SK-N-SH (cell line): ENCODE data around the gene TPCN2. TPM values are rescaled to one million over a fixed set of nuclear protein-coding genes. Genes with fewer than 3 reads are reported as not detected.

ENCODE experiments used
- CTCF ChIA-PET: fragments of 300-600, 350-600 bp; formaldehyde crosslinking; extraction: SDS; loops from one replicate; lab custom pipeline; 2021; lab: Yijun Ruan, JAX
- POLR2A ChIA-PET: fragments of 350-600 bp; sonication (Branson Sonifier 250); formaldehyde crosslinking; extraction: SDS; loops from one replicate; lab custom pipeline; 2020; ENCODE audit warnings: antibody characterized with exemption, inconsistent platforms; lab: Yijun Ruan, JAX
- DNase-seq: peaks from one replicate; pipeline ENCODE4 v3.0.0; 2012
- H2AFZ ChIP-seq: fragments of 200-600 bp; sonication (generic); 2 replicates; pipeline ENCODE4 v1.8.1; 2016; ENCODE audit warnings: antibody characterized with exemption, mild to moderate bottlenecking, low read depth
- H3F3A ChIP-seq: fragments of 200-600 bp; sonication (generic); replicated peaks from 2 replicates; pipeline ENCODE3; 2016; ENCODE audit warnings: antibody characterized with exemption, mild to moderate bottlenecking; ENCODE audit not compliant: insufficient read depth
- H3K27ac ChIP-seq, 2 experiments: fragments of 200-500 bp in 1 of 2; fragments of 200-600 bp in 1 of 2; sonication (Bioruptor generic) in 1 of 2; sonication (generic), shearing (Covaris generic) in 1 of 2; 2 replicates each; pipeline versions ENCODE4 v1.5.1 to v1.6.1; 2014 to 2016; ENCODE audit warnings: low read depth in 2 of 2, inconsistent platforms in 1 of 2, low read length in 1 of 2, mild to moderate bottlenecking in 1 of 2, mixed read lengths in 1 of 2
- H3K27me3 ChIP-seq: fragments of 200-600 bp; sonication (generic), shearing (Covaris generic); 2 replicates; pipeline ENCODE4 v1.6.1; 2016; ENCODE audit warnings: mixed run types; ENCODE audit not compliant: insufficient read depth
- H3K36me3 ChIP-seq, 2 experiments: fragments of 200-500 bp in 1 of 2; fragments of 200-600 bp in 1 of 2; sonication (Bioruptor generic) in 1 of 2; sonication (generic) in 1 of 2; replicated peaks in 1 of 2; 2 replicates each; pipeline versions ENCODE3 to v1.5.1; 2014 to 2016; ENCODE audit warnings: low read length in 1 of 2, mild to moderate bottlenecking in 1 of 2; ENCODE audit not compliant: insufficient read depth in 2 of 2, control insufficient read depth in 1 of 2
- H3K4me1 ChIP-seq, 2 experiments: fragments of 200-500 bp in 1 of 2; fragments of 200-600 bp in 1 of 2; sonication (Bioruptor generic) in 1 of 2; sonication (generic), shearing (Covaris generic) in 1 of 2; 2 replicates each; pipeline versions ENCODE4 v1.5.1 to v1.6.1; 2014 to 2016; ENCODE audit warnings: low read depth in 1 of 2, low read length in 1 of 2, mixed run types in 1 of 2; ENCODE audit not compliant: insufficient read depth in 2 of 2, control insufficient read depth in 1 of 2
- H3K4me2 ChIP-seq: fragments of 200-600 bp; sonication (generic), shearing (Covaris generic); 2 replicates; pipeline ENCODE4 v1.6.1; 2017; ENCODE audit warnings: mixed run types
- H3K4me3 ChIP-seq, 2 experiments: fragments of 200-500 bp in 1 of 2; fragments of 200-600 bp in 1 of 2; sonication (Bioruptor generic) in 1 of 2; sonication (generic), shearing (Covaris generic) in 1 of 2; 2 replicates each; pipeline versions ENCODE4 v1.5.1 to v1.8.1; 2014 to 2016; ENCODE audit warnings: low read depth in 2 of 2, inconsistent platforms in 1 of 2, low read length in 1 of 2, mild to moderate bottlenecking in 1 of 2, mixed read lengths in 1 of 2, moderate library complexity in 1 of 2
- H3K79me2 ChIP-seq: fragments of 200-600 bp; sonication (generic); 2 replicates; pipeline ENCODE4 v1.8.1; 2017; ENCODE audit warnings: mild to moderate bottlenecking; ENCODE audit not compliant: insufficient read depth
- H3K9ac ChIP-seq: fragments of 200-600 bp; sonication (generic); 2 replicates; pipeline ENCODE4 v1.6.1; 2017; ENCODE audit warnings: mixed run types
- H3K9me2 ChIP-seq: fragments of 200-600 bp; sonication (generic); 2 replicates; pipeline ENCODE4 v1.6.1; 2017; ENCODE audit warnings: mixed run types
- H3K9me3 ChIP-seq: fragments of 200-600 bp; sonication (generic); 2 replicates; pipeline ENCODE4 v1.6.1; 2017; ENCODE audit warnings: mixed run types, mild to moderate bottlenecking, moderate library complexity
- H4K20me1 ChIP-seq: fragments of 200-600 bp; sonication (generic); 2 replicates; pipeline ENCODE4 v1.6.1; 2017; ENCODE audit warnings: mild to moderate bottlenecking, mixed run types; ENCODE audit not compliant: insufficient read depth
- CHD2 ChIP-seq: fragments of 150-350 bp; IDR thresholded peaks from 2 replicates; pipeline ENCODE4 v1.6.1; 2018; ENCODE audit warnings: low read length; ENCODE audit not compliant: partially characterized antibody
- EP300 ChIP-seq, 2 experiments: IDR thresholded peaks; 2 replicates each; pipeline versions ENCODE4 v1.4.0 to v1.6.1; 2012; ENCODE audit warnings: borderline replicate concordance in 1 of 2, low read depth in 1 of 2, low read length in 1 of 2
- EZH2phosphoT487 ChIP-seq: fragments of 200-600 bp; sonication (generic); IDR thresholded peaks from 2 replicates; pipeline ENCODE4 v1.6.1; 2017; ENCODE audit warnings: low read depth, mixed run types, mild to moderate bottlenecking, antibody characterized with exemption, moderate library complexity, borderline replicate concordance
- FOXJ3 ChIP-seq: sonication (generic); formaldehyde crosslinking; IDR thresholded peaks from 2 replicates; pipeline ENCODE4 v1.5.1; 2020; ENCODE audit warnings: mild to moderate bottlenecking, missing genetic modification reagents
- FOXM1 ChIP-seq: IDR thresholded peaks from 2 replicates; pipeline ENCODE4 v1.4.0; 2012; ENCODE audit warnings: low read depth, mild to moderate bottlenecking
- GABPA ChIP-seq: IDR thresholded peaks from 2 replicates; pipeline ENCODE4 v1.4.0; 2012; ENCODE audit warnings: low read depth, mild to moderate bottlenecking
- GATA2 ChIP-seq: sonication (generic); formaldehyde crosslinking; IDR thresholded peaks from 2 replicates; pipeline ENCODE4 v1.5.0; 2020; ENCODE audit warnings: mild to moderate bottlenecking, missing genetic modification reagents
- MEF2A ChIP-seq: IDR thresholded peaks from 2 replicates; pipeline ENCODE4 v1.4.0; 2012; ENCODE audit warnings: low read depth, borderline replicate concordance
- MXI1 ChIP-seq: IDR thresholded peaks from 2 replicates; pipeline ENCODE4 v1.6.1; 2012; ENCODE audit warnings: mild to moderate bottlenecking, low read depth, low read length, improper control_type of control experiment
- NRF1 ChIP-seq: IDR thresholded peaks from 2 replicates; pipeline ENCODE4 v1.6.1; 2012; ENCODE audit warnings: low read depth, mild to moderate bottlenecking, low read length
- POLR2AphosphoS5 ChIP-seq: IDR thresholded peaks from 2 replicates; pipeline ENCODE4 v1.6.1; 2012; ENCODE audit warnings: low read depth, low read length
- RCOR1 ChIP-seq: fragments of 150-350 bp; IDR thresholded peaks from 2 replicates; pipeline ENCODE4 v1.6.1; 2017; ENCODE audit warnings: antibody characterized with exemption, low read length
- RFX5 ChIP-seq: IDR thresholded peaks from 2 replicates; pipeline ENCODE4 v1.6.1; 2012; ENCODE audit warnings: mild to moderate bottlenecking, improper control_type of control experiment, low read length
- SMC3 ChIP-seq: IDR thresholded peaks from 2 replicates; pipeline ENCODE4 v1.6.1; 2012; ENCODE audit warnings: low read depth, low read length, improper control_type of control experiment
- TCF12 ChIP-seq: IDR thresholded peaks from 2 replicates; pipeline ENCODE4 v1.4.0; 2012
- YY1 ChIP-seq: IDR thresholded peaks from 2 replicates; pipeline ENCODE4 v1.4.0; 2012; ENCODE audit warnings: low read depth, mild to moderate bottlenecking
- WGBS: methylation state at CpG from one replicate; pipeline ENCODE4 v1.1.6; 2017; ENCODE audit warnings: low lambda C conversion rate; 5-methylcytosine and 5-hydroxymethylcytosine counted together
- polyA plus RNA-seq, 3 experiments: library from polyadenylated mRNA; depleted of rRNA; stranded (reverse); fragments of >200 nt; gene quantifications; 2 replicates each; pipeline ENCODE4 v1.2.3, GENCODE V29; 2012
- TF ChIP-seq, protein P1 (sequence below): IDR thresholded peaks from 2 replicates; pipeline ENCODE4 v1.6.1; 2012; ENCODE audit warnings: mild to moderate bottlenecking, low read depth, low read length, moderate library complexity
- TF ChIP-seq, protein P2 (sequence below): fragments of 150-350 bp; IDR thresholded peaks from 2 replicates; pipeline ENCODE4 v1.6.1; 2016; ENCODE audit warnings: mild to moderate bottlenecking, low read depth, low read length
- TF ChIP-seq, protein P3 (sequence below): IDR thresholded peaks from 2 replicates; pipeline ENCODE4 v1.4.0; 2012; ENCODE audit warnings: low read depth, borderline replicate concordance

TPCN2 gene
- polyA plus RNA-seq, 1 of the 3 experiments (the other 2 are of a cell fraction): 8.7 TPM

DNA sequence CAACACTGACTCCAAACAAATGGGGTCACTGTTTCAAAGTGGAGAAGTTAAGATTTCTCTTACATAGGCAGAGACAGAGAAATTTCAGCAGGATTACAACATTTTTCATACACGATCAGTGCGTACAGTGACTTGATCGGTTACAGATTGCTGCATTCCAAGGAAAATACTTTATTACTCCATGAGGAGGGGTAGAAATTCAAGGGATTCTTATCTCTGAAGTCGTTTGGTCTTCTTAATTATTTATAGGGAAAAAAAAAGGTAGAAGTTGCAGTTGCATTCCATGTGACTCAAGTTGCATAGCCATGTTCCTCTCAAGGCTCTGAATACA is 96.3 kb downstream of the TPCN2 start:
- ChIA-PET POLR2A (no interaction called here), CTCF (interaction anchor here (1.1 kb wide), 2 partner anchors 10 to 13 kb away, joined by 3 read pairs; no protein-coding TSS in a partner anchor)
- WGBS: 55% methylated on average over 4 of the region's 4 CpGs
- H3K27ac ChIP-seq: no peak overlapping the region
- no peak overlapping the region for H3K9ac ChIP-seq
- H3K4me3 ChIP-seq: no peak overlapping the region
- H4K20me1 ChIP-seq: no peaks in the 10 kb centered on the region
- peaks cover 4% of the 10 kb centered on the region; the same call in 1 of the 2 replicates for H3K9me3 ChIP-seq
- no peaks in the 10 kb centered on the region for H3K36me3 ChIP-seq
- H3K27me3 ChIP-seq: no peaks in the 10 kb centered on the region
- no peaks in the 10 kb centered on the region for H3K4me1 ChIP-seq
- H2AFZ ChIP-seq: no peak overlapping the region
- TF ChIP-seq YY1 (no peak), MXI1 (no peak), SMC3 (no peak), GABPA (no peak), GATA2 (CRISPR knock-in tag) (no peak), NRF1 (no peak), EZH2phosphoT487 (no peak), POLR2AphosphoS5 (no peak), TCF12 (no peak), FOXJ3 (CRISPR knock-in tag) (no peak), RFX5 (no peak), EP300 (IDR thresholded peaks at IDR 0.05; ENCODE audit: borderline replicate concordance in 1 of 2, low read depth in 1 of 2, low read length in 1 of 2) (no peak)
- TF ChIP-seq, protein P1, sequence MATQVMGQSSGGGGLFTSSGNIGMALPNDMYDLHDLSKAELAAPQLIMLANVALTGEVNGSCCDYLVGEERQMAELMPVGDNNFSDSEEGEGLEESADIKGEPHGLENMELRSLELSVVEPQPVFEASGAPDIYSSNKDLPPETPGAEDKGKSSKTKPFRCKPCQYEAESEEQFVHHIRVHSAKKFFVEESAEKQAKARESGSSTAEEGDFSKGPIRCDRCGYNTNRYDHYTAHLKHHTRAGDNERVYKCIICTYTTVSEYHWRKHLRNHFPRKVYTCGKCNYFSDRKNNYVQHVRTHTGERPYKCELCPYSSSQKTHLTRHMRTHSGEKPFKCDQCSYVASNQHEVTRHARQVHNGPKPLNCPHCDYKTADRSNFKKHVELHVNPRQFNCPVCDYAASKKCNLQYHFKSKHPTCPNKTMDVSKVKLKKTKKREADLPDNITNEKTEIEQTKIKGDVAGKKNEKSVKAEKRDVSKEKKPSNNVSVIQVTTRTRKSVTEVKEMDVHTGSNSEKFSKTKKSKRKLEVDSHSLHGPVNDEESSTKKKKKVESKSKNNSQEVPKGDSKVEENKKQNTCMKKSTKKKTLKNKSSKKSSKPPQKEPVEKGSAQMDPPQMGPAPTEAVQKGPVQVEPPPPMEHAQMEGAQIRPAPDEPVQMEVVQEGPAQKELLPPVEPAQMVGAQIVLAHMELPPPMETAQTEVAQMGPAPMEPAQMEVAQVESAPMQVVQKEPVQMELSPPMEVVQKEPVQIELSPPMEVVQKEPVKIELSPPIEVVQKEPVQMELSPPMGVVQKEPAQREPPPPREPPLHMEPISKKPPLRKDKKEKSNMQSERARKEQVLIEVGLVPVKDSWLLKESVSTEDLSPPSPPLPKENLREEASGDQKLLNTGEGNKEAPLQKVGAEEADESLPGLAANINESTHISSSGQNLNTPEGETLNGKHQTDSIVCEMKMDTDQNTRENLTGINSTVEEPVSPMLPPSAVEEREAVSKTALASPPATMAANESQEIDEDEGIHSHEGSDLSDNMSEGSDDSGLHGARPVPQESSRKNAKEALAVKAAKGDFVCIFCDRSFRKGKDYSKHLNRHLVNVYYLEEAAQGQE: no peak
- TF ChIP-seq, protein P2, sequence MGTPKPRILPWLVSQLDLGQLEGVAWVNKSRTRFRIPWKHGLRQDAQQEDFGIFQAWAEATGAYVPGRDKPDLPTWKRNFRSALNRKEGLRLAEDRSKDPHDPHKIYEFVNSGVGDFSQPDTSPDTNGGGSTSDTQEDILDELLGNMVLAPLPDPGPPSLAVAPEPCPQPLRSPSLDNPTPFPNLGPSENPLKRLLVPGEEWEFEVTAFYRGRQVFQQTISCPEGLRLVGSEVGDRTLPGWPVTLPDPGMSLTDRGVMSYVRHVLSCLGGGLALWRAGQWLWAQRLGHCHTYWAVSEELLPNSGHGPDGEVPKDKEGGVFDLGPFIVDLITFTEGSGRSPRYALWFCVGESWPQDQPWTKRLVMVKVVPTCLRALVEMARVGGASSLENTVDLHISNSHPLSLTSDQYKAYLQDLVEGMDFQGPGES: no peak
- no peaks in the 10 kb centered on the region for H3F3A ChIP-seq
- H3K4me2 ChIP-seq: no peak overlapping the region
- DNase-seq: no peak
- H3K9me2 ChIP-seq: no peaks in the 10 kb centered on the region
- no peaks in the 10 kb centered on the region for H3K79me2 ChIP-seq

DNA sequence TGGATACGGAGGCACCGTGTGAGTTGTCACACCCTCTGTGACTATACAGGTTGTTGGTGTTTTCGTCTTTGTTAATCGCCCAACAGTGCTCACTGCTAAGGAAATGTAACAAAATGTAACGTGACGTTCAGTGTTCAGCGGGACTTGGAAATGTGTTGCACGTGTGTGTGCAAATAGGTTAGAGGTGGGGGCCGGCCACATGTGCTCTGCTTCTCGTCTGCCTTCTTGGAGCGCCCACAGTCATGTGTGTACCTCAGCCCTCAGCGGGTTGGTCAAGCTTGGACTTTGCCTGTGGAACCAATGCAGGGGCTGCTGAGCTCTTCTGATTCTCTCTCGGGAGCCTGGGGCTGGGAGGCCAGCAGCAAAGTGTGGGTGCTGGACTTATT is 99.6 kb downstream of the TPCN2 start:
- Histone ChIP-seq H3K4me3 (no peak overlapping the region), H3F3A (no peaks in the 10 kb centered on the region), H2AFZ (no peak overlapping the region), H3K36me3 (no peaks in the 10 kb centered on the region), H3K9ac (no peak overlapping the region), H3K9me2 (no peaks in the 10 kb centered on the region), H3K27me3 (no peaks in the 10 kb centered on the region), H3K79me2 (no peaks in the 10 kb centered on the region), H3K4me2 (no peak overlapping the region), H3K9me3 (peaks cover 4% of the 10 kb centered on the region; the same call in 1 of the 2 replicates), H3K27ac (no peak overlapping the region), H3K4me1 (no peaks in the 10 kb centered on the region), H4K20me1 (no peaks in the 10 kb centered on the region)
- DNase-seq: no peak
- CTCF ChIA-PET: interaction anchor here (1.7 kb wide), 1 partner anchor 17 kb away, joined by 6 read pairs; no protein-coding TSS in a partner anchor
- WGBS: 88% methylated on average over 13 of the region's 13 CpGs
- POLR2A ChIA-PET: no interaction called here
- TF ChIP-seq, protein P3, sequence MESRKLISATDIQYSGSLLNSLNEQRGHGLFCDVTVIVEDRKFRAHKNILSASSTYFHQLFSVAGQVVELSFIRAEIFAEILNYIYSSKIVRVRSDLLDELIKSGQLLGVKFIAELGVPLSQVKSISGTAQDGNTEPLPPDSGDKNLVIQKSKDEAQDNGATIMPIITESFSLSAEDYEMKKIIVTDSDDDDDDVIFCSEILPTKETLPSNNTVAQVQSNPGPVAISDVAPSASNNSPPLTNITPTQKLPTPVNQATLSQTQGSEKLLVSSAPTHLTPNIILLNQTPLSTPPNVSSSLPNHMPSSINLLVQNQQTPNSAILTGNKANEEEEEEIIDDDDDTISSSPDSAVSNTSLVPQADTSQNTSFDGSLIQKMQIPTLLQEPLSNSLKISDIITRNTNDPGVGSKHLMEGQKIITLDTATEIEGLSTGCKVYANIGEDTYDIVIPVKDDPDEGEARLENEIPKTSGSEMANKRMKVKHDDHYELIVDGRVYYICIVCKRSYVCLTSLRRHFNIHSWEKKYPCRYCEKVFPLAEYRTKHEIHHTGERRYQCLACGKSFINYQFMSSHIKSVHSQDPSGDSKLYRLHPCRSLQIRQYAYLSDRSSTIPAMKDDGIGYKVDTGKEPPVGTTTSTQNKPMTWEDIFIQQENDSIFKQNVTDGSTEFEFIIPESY: no peak
- TF ChIP-seq MEF2A (no peak), RCOR1 (no peak), FOXM1 (no peak), CHD2 (no peak), TCF12 (no peak), EZH2phosphoT487 (no peak)
- TF ChIP-seq, protein P1: no peak
